Mucosa of stomach (tissue), 1 donor: ENCODE results near the gene MPP2.
A peak's percentile ranks its signal among the peaks of the same experiment; 100 is the strongest.
"Not testable (repeated sequence)": the region's sequence is repeated elsewhere in the genome, so short reads cannot be mapped to it uniquely, and the experiment has no call there.

Experiments used
- H3K27me3 ChIP-seq: one replicate; pipeline ENCODE4 v1.7.0; 2013; ENCODE audit warnings: mild to moderate bottlenecking, low read length; ENCODE audit not compliant: control insufficient read depth, insufficient read depth
- H3K36me3 ChIP-seq: one replicate; pipeline ENCODE4 v1.7.0; 2013; ENCODE audit warnings: low read length; ENCODE audit not compliant: control insufficient read depth, insufficient read depth
- H3K4me1 ChIP-seq: one replicate; pipeline ENCODE4 v1.7.0; 2013; ENCODE audit warnings: mild to moderate bottlenecking, low read length; ENCODE audit not compliant: control insufficient read depth, insufficient read depth
- H3K4me3 ChIP-seq: one replicate; pipeline ENCODE4 v1.7.0; 2013; ENCODE audit warnings: low read length
- H3K9ac ChIP-seq: one replicate; pipeline ENCODE4 v1.7.0; 2013; ENCODE audit warnings: mild to moderate bottlenecking, low read length, moderate library complexity
- H3K9me3 ChIP-seq: one replicate; pipeline ENCODE4 v1.7.0; 2013; ENCODE audit warnings: mild to moderate bottlenecking, low read length, moderate library complexity; ENCODE audit not compliant: control insufficient read depth
- donor health status: Pancreatic carcinoma.

MPP2 gene

DNA sequence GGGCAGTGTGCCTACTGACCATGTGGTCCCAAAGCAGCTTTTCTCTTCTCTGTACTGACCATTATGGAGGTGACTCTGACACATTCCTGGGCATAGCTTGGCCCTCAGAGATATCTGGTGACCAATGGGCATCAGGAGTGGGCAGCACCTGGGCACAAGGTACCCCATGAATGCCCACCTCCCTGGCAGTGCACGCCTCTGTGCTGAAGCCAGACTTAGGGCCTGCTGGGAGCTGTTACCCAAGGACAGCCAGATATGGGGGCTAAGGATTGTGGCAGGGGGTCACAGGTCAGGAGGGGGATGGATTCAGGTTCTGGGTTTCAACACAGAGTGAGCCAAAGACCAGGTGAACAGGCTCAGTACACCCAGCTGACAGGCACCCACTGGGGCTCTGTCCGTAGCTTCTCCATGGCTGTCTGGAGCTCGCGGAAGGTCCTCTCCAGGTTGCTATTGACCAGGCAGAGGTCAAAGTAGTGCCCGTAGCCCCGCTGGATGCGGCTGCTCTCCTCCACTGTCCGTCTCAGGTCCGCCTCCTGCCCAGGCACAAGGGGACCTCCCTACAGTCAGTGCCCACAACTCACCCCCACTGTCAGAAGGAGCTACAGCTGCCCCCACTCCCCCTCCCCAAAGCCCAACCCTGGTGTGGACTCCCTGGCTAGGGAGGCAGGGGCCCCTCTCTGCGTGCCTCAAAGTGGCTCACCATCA, 29.7 kb downstream of the MPP2 start:
- no peak overlapping the region for H3K4me3 ChIP-seq
- no peak overlapping the region for H3K9ac ChIP-seq
- H3K4me1 ChIP-seq: peaks cover 48% of the 10 kb centered on the region
- H3K27me3 ChIP-seq: no peaks in the 10 kb centered on the region
- H3K9me3 ChIP-seq: no peaks in the 10 kb centered on the region
- no peaks in the 10 kb centered on the region for H3K36me3 ChIP-seq

DNA sequence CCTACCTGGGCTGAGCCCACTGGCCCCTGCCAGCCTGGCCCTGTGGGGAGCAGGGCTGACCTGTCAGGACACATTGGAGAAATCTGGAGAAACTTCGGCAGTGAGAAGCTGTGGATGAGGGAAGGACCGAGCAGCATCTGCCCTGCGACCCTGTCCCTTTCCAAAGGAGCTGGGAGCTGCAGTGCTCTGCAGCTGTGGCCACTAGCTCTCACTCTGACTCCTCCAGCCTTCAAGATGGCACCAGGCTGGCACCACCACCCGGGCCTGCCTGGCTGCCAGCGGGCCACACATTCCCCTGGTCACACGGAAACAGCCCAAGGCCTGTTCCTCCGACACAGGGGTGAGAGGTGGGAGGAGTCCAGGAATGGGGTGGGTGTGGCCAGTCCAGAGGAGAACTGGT, 30.3 kb downstream of the MPP2 start:
- Histone ChIP-seq H3K4me1 (peaks cover 53% of the 10 kb centered on the region), H3K36me3 (no peaks in the 10 kb centered on the region), H3K9ac (no peak overlapping the region), H3K27me3 (no peaks in the 10 kb centered on the region), H3K4me3 (no peak overlapping the region), H3K9me3 (no peaks in the 10 kb centered on the region)

GRCh38 chr17:43875476-43876147, 31.7 kb downstream of the MPP2 start:
- Histone ChIP-seq H3K36me3 (no peaks in the 10 kb centered on the region), H3K4me1 (peaks cover 60% of the 10 kb centered on the region)

GRCh38 chr17:43874293-43874692, 33.0 kb downstream of the MPP2 start:
- Histone ChIP-seq H3K4me1 (peaks cover 60% of the 10 kb centered on the region), H3K27me3 (no peaks in the 10 kb centered on the region), H3K9ac (no peak overlapping the region), H3K9me3 (no peaks in the 10 kb centered on the region), H3K4me3 (no peak overlapping the region), H3K36me3 (no peaks in the 10 kb centered on the region)

More at GRCh38 chr17:43875476-43876147, 31.7 kb downstream of the MPP2 start:
- Histone ChIP-seq H3K9ac (no peak overlapping the region), H3K9me3 (no peaks in the 10 kb centered on the region), H3K4me3 (no peak overlapping the region), H3K27me3 (no peaks in the 10 kb centered on the region)

- Histone ChIP-seq H3K4me3 (no peak overlapping the region), H3K4me1 (peaks cover 57% of the 10 kb centered on the region), H3K9me3 (no peaks in the 10 kb centered on the region), H3K36me3 (no peaks in the 10 kb centered on the region), H3K9ac (no peak overlapping the region), H3K27me3 (no peaks in the 10 kb centered on the region)
Observed at GRCh38 chr17:43873815-43874214, 33.5 kb downstream of the MPP2 start.

- H3K27me3 ChIP-seq: no peaks in the 10 kb centered on the region
Observed at GRCh38 chr17:43873091-43873490, 34.2 kb downstream of the MPP2 start.

DNA sequence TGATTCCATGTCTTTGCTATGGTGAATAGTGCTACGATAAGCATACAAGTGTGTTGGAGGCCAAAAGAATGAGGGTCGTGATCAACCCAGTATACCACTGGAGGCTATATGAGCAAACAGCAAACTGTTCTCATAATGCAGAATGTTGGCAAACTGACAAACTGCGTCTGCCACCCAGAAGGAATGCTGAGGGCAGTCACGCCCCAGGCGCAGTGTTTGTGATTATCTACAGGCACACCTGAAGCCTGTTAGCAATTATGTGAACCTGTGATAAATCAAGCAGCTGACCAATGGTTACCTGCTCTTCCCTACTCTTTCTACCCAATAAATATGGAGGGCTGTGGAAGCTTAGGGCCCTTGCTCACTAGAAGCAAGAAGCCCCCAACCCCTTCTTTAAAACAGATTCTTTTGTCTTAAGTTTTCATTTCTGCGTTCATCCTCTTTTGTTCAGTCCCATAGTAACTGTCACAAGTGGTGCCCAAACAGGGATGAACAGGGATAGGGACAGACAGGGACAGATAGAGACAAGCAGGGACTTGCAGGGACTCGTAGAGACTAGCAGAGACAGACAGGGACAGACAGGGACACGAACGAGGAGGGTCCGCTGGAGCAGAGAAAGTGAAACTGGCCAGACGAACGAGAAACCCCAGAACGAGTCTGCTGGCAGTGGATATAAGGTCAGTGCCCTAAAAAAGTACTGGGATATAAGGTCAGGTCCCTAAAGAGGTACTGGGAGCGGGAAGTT, 35.2 kb downstream of the MPP2 start:
- H3K4me3 ChIP-seq: peak overlapping the region; percentile 11
- peaks cover 48% of the 10 kb centered on the region for H3K4me1 ChIP-seq
- H3K9ac ChIP-seq: peak overlapping the region; percentile 42
- H3K36me3 ChIP-seq: no peaks in the 10 kb centered on the region
- no peaks in the 10 kb centered on the region for H3K27me3 ChIP-seq
- no peaks in the 10 kb centered on the region for H3K9me3 ChIP-seq

More at GRCh38 chr17:43873091-43873490, 34.2 kb downstream of the MPP2 start:
- Histone ChIP-seq H3K9ac (no peak overlapping the region), H3K36me3 (no peaks in the 10 kb centered on the region), H3K4me1 (peaks cover 55% of the 10 kb centered on the region), H3K4me3 (no peak overlapping the region), H3K9me3 (no peaks in the 10 kb centered on the region)

GRCh38 chr17:43869031-43869430, 38.3 kb downstream of the MPP2 start:
- H3K4me3 ChIP-seq, H3K9me3 ChIP-seq, H3K27me3 ChIP-seq, H3K9ac ChIP-seq, H3K36me3 ChIP-seq: not testable (repeated sequence)
- peaks cover 30% of the 10 kb centered on the region for H3K4me1 ChIP-seq

DNA sequence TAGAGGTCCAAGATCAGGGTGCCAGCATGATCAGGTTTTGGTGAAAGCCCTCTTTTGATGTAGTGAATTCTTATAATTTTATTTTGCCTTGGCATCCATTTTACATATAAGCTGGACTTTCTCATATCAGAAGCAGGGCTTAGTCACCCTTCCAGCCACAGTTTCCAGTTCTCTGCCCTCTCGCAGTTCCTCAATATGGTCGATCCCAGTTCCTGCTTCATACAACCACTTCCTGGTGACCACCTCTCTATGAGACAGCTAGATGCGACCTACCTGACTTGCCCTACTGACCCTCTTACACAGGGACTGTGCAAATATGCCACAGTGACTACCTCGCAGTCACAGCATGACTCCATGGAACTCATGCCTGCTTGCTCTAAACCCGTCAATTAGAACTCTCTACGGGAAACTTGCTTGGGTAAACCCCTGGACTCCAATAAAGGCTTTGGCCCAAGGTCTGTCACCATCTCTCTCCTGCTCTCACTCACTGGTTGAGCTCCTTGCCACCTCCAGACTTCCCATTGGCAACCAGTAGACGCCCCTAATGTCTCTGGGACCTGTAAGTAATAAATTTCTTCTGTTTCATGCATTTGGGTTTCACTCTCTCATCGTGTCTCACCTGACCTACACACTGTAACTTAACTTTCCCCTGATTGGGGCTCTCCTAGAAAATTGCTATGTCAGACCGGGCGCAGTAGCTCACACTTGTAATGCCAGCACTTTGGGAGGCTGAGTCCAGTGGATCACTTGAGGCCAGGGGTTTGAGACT, 38.9 kb downstream of the MPP2 start:
- H3K9me3 ChIP-seq: no peaks in the 10 kb centered on the region
- H3K27me3 ChIP-seq: no peaks in the 10 kb centered on the region
- no peaks in the 10 kb centered on the region for H3K36me3 ChIP-seq
- H3K4me1 ChIP-seq: peaks cover 24% of the 10 kb centered on the region
- H3K9ac ChIP-seq: no peak overlapping the region
- no peak overlapping the region for H3K4me3 ChIP-seq

DNA sequence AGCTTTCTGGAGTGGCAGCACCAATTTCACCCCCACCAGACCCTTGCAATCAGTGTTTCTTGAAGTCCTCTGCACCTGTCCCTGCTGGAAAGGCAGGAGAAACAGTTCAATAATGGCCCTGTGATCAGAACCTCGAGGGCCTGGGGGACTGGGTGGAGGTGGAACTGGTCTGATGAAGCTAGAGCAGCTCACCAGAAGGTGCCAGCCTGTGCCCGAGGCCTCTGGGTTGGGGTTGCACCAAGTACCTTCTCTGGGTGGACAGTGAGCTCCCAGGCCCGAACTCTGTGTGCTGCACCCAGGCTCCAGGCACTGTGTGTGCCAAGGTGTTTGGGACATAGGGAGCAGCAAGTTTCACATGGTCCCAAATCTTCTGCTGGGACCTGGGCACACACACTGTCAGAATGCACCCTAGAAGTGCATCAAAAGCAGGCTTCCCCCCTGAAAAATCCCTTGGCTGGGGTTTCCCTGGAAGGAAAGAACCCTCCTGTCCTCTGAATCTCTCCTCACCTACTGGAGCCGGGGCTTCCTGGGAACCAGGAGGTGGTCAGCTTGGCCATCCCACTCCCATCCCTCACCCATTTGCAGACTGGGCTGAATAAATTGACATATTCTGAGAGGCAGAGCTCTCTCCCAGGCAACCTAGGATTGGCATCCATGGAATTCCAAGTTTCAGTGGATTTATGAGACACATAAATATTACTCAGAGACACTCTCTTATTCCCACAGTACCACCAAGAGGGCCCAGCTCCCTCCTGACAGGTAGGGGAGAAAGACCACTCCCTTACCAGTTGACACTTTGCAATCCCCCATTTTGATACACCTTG, 43.0 kb downstream of the MPP2 start:
- Histone ChIP-seq H3K9ac (no peak overlapping the region), H3K27me3 (no peaks in the 10 kb centered on the region)

GRCh38 chr17:43861960-43862359, 45.4 kb downstream of the MPP2 start:
- Histone ChIP-seq H3K4me3 (no peak overlapping the region), H3K27me3 (peaks cover 6% of the 10 kb centered on the region), H3K9ac (no peak overlapping the region), H3K9me3 (no peaks in the 10 kb centered on the region), H3K36me3 (no peaks in the 10 kb centered on the region), H3K4me1 (no peaks in the 10 kb centered on the region)

More for the DNA sequence above, 43.0 kb downstream of the MPP2 start:
- Histone ChIP-seq H3K36me3 (no peaks in the 10 kb centered on the region), H3K4me1 (peaks cover 4% of the 10 kb centered on the region), H3K4me3 (no peak overlapping the region), H3K9me3 (no peaks in the 10 kb centered on the region)
